PC-3 (cell line): ENCODE data around the gene HEATR3.

Source experiments
- CTCF ChIP-seq: fragments of 300-600 bp; sonication (generic); conservative IDR thresholded peaks from 2 replicates; pipeline ENCODE4 v1.5.1; 2017; ENCODE audit warnings: antibody characterized with exemption, low read depth, mild to moderate bottlenecking, low read length
- EZH2 ChIP-seq: fragments of 300-600 bp; sonication (generic); IDR thresholded peaks from one replicate; pipeline ENCODE4 v1.6.1; 2017; ENCODE audit warnings: antibody characterized with exemption, mild to moderate bottlenecking, low read length; ENCODE audit not compliant: unreplicated experiment

GRCh38 chr16:50103764-50104163 is 38.0 kb downstream of the HEATR3 start:
- TF ChIP-seq EZH2 (no peak), CTCF (no peak)
